Keratinocyte (primary cell): ENCODE measurements around the gene ABAT.

Experiments used
- CTCF ChIP-seq, 3 experiments: IDR thresholded peaks in 1 of 3; conservative IDR thresholded peaks in 1 of 3; optimal IDR thresholded peaks in 1 of 3; 2 replicates in 2 of 3; 3 replicates in 1 of 3; pipeline versions ENCODE3 to v1.5.1; 2011; ENCODE audit warnings: low read length in 3 of 3, mild to moderate bottlenecking in 3 of 3, moderate library complexity in 2 of 3, control low read depth in 1 of 3, inconsistent platforms in 1 of 3; ENCODE audit not compliant: insufficient read depth in 2 of 3; ENCODE audit errors: extremely low read depth in 1 of 3
- EZH2 ChIP-seq: IDR thresholded peaks from one replicate; pipeline ENCODE4 v1.6.1; 2012; ENCODE audit warnings: inconsistent platforms, mild to moderate bottlenecking, low read length, moderate library complexity

GRCh38 chr16:8798535-8799157 lies 124.2 kb downstream of the ABAT start:
- TF ChIP-seq CTCF (optimal IDR thresholded peaks at IDR 0.05 in 1 of 3, IDR thresholded peaks at IDR 0.05 in 1 of 3, conservative IDR thresholded peaks at IDR 0.05 in 1 of 3; ENCODE audit: extremely low read depth in 1 of 3, insufficient read depth in 2 of 3, low read length in 3 of 3) = no peak
- TF ChIP-seq EZH2 = no peak
